ENCODE measurements around the gene SLC4A2.

- no peak for TF ChIP-seq CTCF (conservative IDR thresholded peaks at IDR 0.05; ENCODE audit: low read length)
- TF ChIP-seq EZH2phosphoT487 (IDR thresholded peaks at IDR 0.05; ENCODE audit: borderline replicate concordance, low read depth, low read length) = no peak
Measured at GRCh38 chr7:151125470-151125845, 66.1 kb downstream of the SLC4A2 start.

All from OCI-LY7 (cell line).